Liver (tissue), 9 donors: ENCODE measurements around the gene LARGE1. TPM values are rescaled to one million over a fixed set of nuclear protein-coding genes. Genes with fewer than 3 reads are reported as not detected.

Experiments
- DNase-seq: peaks from one replicate; pipeline ENCODE4 v3.0.0-alpha.2; 2017; ENCODE audit warnings: low spot score
- H3K27ac ChIP-seq, 2 donors: one replicate each; pipeline ENCODE4 v1.7.0; 2013; ENCODE audit warnings: inconsistent platforms in 2 of 2, low read length in 2 of 2, control low read depth in 1 of 2, low read depth in 1 of 2, mild to moderate bottlenecking in 1 of 2
- H3K27me3 ChIP-seq, 4 donors: one replicate each; pipeline versions ENCODE4 v1.6.1 to v1.7.0; 2013; ENCODE audit warnings: low read length in 3 of 4, inconsistent platforms in 1 of 4, mild to moderate bottlenecking in 1 of 4, moderate library complexity in 1 of 4; ENCODE audit not compliant: control insufficient read depth in 4 of 4, insufficient read depth in 4 of 4
- H3K36me3 ChIP-seq, 4 donors: one replicate each; pipeline versions ENCODE4 v1.6.1 to v1.7.0; 2013; ENCODE audit warnings: low read length in 3 of 4, mild to moderate bottlenecking in 3 of 4, low read depth in 1 of 4, moderate library complexity in 1 of 4; ENCODE audit not compliant: control insufficient read depth in 4 of 4, insufficient read depth in 3 of 4
- H3K4me1 ChIP-seq, 4 donors: one replicate each; pipeline versions ENCODE4 v1.6.1 to v1.7.0; 2013; ENCODE audit warnings: low read length in 3 of 4, mild to moderate bottlenecking in 3 of 4, moderate library complexity in 1 of 4; ENCODE audit not compliant: control insufficient read depth in 4 of 4, insufficient read depth in 4 of 4
- H3K4me3 ChIP-seq, 3 donors: one replicate each; pipeline versions ENCODE4 v1.6.1 to v1.7.0; 2013; ENCODE audit warnings: low read length in 3 of 3, control low read depth in 1 of 3, low read depth in 1 of 3, mild to moderate bottlenecking in 1 of 3
- H3K9ac ChIP-seq, 2 donors: one replicate each; pipeline ENCODE4 v1.7.0; 2013; ENCODE audit warnings: low read length in 2 of 2, mild to moderate bottlenecking in 2 of 2, moderate library complexity in 2 of 2, control low read depth in 1 of 2, low read depth in 1 of 2
- H3K9me3 ChIP-seq, 4 donors: one replicate each; pipeline versions ENCODE4 v1.6.1 to v1.7.0; 2013; ENCODE audit warnings: low read length in 3 of 4; ENCODE audit not compliant: control insufficient read depth in 4 of 4
- CTCF ChIP-seq: fragments of 150-350 bp; IDR thresholded peaks from 2 replicates; pipeline ENCODE4 v1.5.1; 2017; ENCODE audit warnings: improper control_type of control experiment, low read depth, low read length; ENCODE audit not compliant: missing input control
- EGR1 ChIP-seq, 2 donors: IDR thresholded peaks; 2 replicates each; pipeline ENCODE4 v1.6.1; 2016 to 2018; ENCODE audit warnings: antibody characterized with exemption in 2 of 2, low read depth in 2 of 2
- FOXA1 ChIP-seq: IDR thresholded peaks from 2 replicates; pipeline ENCODE4 v1.6.1; 2016; ENCODE audit warnings: antibody characterized with exemption
- FOXA2 ChIP-seq: IDR thresholded peaks from 2 replicates; pipeline ENCODE4 v1.6.1; 2016; ENCODE audit warnings: antibody characterized with exemption
- GABPA ChIP-seq, 2 donors: IDR thresholded peaks in 1 of 2; conservative IDR thresholded peaks in 1 of 2; 2 replicates each; pipeline ENCODE4 v1.6.1; 2016; ENCODE audit warnings: antibody characterized with exemption in 2 of 2, mild to moderate bottlenecking in 1 of 2, moderate library complexity in 1 of 2
- HNF4A ChIP-seq, 2 donors: conservative IDR thresholded peaks; 2 replicates each; pipeline ENCODE4 v1.6.1; 2016; ENCODE audit warnings: antibody characterized with exemption in 2 of 2, mild to moderate bottlenecking in 2 of 2
- HNF4G ChIP-seq: IDR thresholded peaks from 2 replicates; pipeline ENCODE4 v1.6.1; 2016; ENCODE audit warnings: antibody characterized with exemption
- JUND ChIP-seq, 2 donors: IDR thresholded peaks; 2 replicates each; pipeline ENCODE4 v1.6.1; 2016; ENCODE audit warnings: antibody characterized with exemption in 2 of 2
- NR2F2 ChIP-seq: IDR thresholded peaks from 2 replicates; pipeline ENCODE4 v1.6.1; 2016; ENCODE audit warnings: antibody characterized with exemption
- RAD21 ChIP-seq, 2 donors: IDR thresholded peaks; 2 replicates each; pipeline ENCODE4 v1.6.1; 2016; ENCODE audit warnings: antibody characterized with exemption in 2 of 2, mild to moderate bottlenecking in 2 of 2
- REST ChIP-seq: IDR thresholded peaks from 2 replicates; pipeline ENCODE4 v1.6.1; 2016; ENCODE audit warnings: antibody characterized with exemption, mild to moderate bottlenecking
- RXRA ChIP-seq, 2 donors: IDR thresholded peaks; 2 replicates each; pipeline ENCODE4 v1.6.1; 2017 to 2018; ENCODE audit warnings: antibody characterized with exemption in 2 of 2, mild to moderate bottlenecking in 1 of 2
- SP1 ChIP-seq: IDR thresholded peaks from 2 replicates; pipeline ENCODE4 v1.6.1; 2018; ENCODE audit warnings: antibody characterized with exemption, mild to moderate bottlenecking
- TAF1 ChIP-seq: conservative IDR thresholded peaks from 2 replicates; pipeline ENCODE4 v1.6.1; 2016; ENCODE audit warnings: antibody characterized with exemption, mild to moderate bottlenecking
- YY1 ChIP-seq: IDR thresholded peaks from 2 replicates; pipeline ENCODE4 v1.6.1; 2016; ENCODE audit warnings: antibody characterized with exemption, mild to moderate bottlenecking
- WGBS: extraction: QIAGEN DNeasy Blood & Tissue Kit; methylation state at CpG from one replicate; pipeline ENCODE4 v1.1.7; 2013; 5-methylcytosine and 5-hydroxymethylcytosine counted together
- polyA plus RNA-seq, 2 donors: library from polyadenylated mRNA; stranded (reverse) in 1 of 2; unstranded in 1 of 2; fragments of 200-250 nt in 1 of 2; fragments of >200 nt in 1 of 2; fragmentation: Nextera tagmentation in 1 of 2; extraction: Ambion mirVana in 1 of 2; gene quantifications; one replicate each; pipeline versions ENCODE4 v1.2.1 to v1.2.3, GENCODE V29; 2013 to 2015
- total RNA-seq, 2 donors: library from RNA; depleted of rRNA; stranded (reverse); fragments of >200 nt; gene quantifications; one replicate each; pipeline ENCODE4 v1.2.3, GENCODE V29; 2014
- TF ChIP-seq, protein P1 (sequence below): IDR thresholded peaks from 2 replicates; pipeline ENCODE4 v1.6.1; 2016; ENCODE audit warnings: antibody characterized with exemption
- TF ChIP-seq, protein P2 (sequence below): IDR thresholded peaks from 2 replicates; pipeline ENCODE4 v1.6.1; 2016; ENCODE audit warnings: antibody characterized with exemption
- TF ChIP-seq, protein P3 (sequence below): IDR thresholded peaks from 2 replicates; pipeline ENCODE4 v1.6.1; 2016; ENCODE audit warnings: antibody characterized with exemption
- donor health status: healthy.
- donor health status: healthy.
- donor health status: healthy.
- donor health status: healthy.
- donor health status: healthy.

LARGE1 gene
- total and polyA plus RNA-seq, 4 donors: 2.3 to 14.1 (median 5.7) TPM

GRCh38 chr22:33781411-33781810, 138.9 kb downstream of the LARGE1 start:
- Histone ChIP-seq H3K9me3 (no peaks in the 10 kb centered on the region), H3K27me3 (no peaks in the 10 kb centered on the region), H3K27ac (no peak overlapping the region), H3K4me3 (no peak overlapping the region), H3K9ac (no peak overlapping the region), H3K4me1 (peaks cover 0 to 13% (median 6%) of the 10 kb centered on the region in 4 donors), H3K36me3 (peaks cover 0 to 1% (median 0%) of the 10 kb centered on the region in 4 donors)
- TF ChIP-seq TAF1 (no peak), RAD21 (IDR thresholded peaks at IDR 0.05) (no peak), EGR1 (IDR thresholded peaks at IDR 0.05; ENCODE audit: low read depth in 2 of 2) (no peak), RXRA (IDR thresholded peaks at IDR 0.05) (no peak), SP1 (no peak), FOXA2 (no peak), HNF4G (no peak), GABPA (IDR thresholded peaks at IDR 0.05 in 1 of 2, conservative IDR thresholded peaks at IDR 0.05 in 1 of 2) (no peak)
- TF ChIP-seq, protein P1, sequence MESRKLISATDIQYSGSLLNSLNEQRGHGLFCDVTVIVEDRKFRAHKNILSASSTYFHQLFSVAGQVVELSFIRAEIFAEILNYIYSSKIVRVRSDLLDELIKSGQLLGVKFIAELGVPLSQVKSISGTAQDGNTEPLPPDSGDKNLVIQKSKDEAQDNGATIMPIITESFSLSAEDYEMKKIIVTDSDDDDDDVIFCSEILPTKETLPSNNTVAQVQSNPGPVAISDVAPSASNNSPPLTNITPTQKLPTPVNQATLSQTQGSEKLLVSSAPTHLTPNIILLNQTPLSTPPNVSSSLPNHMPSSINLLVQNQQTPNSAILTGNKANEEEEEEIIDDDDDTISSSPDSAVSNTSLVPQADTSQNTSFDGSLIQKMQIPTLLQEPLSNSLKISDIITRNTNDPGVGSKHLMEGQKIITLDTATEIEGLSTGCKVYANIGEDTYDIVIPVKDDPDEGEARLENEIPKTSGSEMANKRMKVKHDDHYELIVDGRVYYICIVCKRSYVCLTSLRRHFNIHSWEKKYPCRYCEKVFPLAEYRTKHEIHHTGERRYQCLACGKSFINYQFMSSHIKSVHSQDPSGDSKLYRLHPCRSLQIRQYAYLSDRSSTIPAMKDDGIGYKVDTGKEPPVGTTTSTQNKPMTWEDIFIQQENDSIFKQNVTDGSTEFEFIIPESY: no peak
- no peak for DNase-seq
- 58% methylated on average over 5 of the region's 5 CpGs for WGBS

GRCh38 chr22:33780531-33781136, 139.6 kb downstream of the LARGE1 start:
- Histone ChIP-seq H3K9me3 (no peaks in the 10 kb centered on the region), H3K9ac (no peak overlapping the region), H3K4me3 (no peak overlapping the region), H3K36me3 (peaks cover 0 to 1% (median 0%) of the 10 kb centered on the region in 4 donors), H3K27me3 (no peaks in the 10 kb centered on the region), H3K4me1 (peaks cover 0 to 11% (median 6%) of the 10 kb centered on the region in 4 donors), H3K27ac (no peak overlapping the region)
- TF ChIP-seq EGR1 (IDR thresholded peaks at IDR 0.05; ENCODE audit: low read depth in 2 of 2): no peak
- TF ChIP-seq NR2F2: no peak
- TF ChIP-seq GABPA (IDR thresholded peaks at IDR 0.05 in 1 of 2, conservative IDR thresholded peaks at IDR 0.05 in 1 of 2): no peak
- TF ChIP-seq SP1: no peak
- TF ChIP-seq JUND (IDR thresholded peaks at IDR 0.05): no peak
- no peak for TF ChIP-seq RAD21 (IDR thresholded peaks at IDR 0.05)
- no peak for TF ChIP-seq YY1
- TF ChIP-seq REST: no peak
- no peak for TF ChIP-seq FOXA2
- TF ChIP-seq, protein P2, sequence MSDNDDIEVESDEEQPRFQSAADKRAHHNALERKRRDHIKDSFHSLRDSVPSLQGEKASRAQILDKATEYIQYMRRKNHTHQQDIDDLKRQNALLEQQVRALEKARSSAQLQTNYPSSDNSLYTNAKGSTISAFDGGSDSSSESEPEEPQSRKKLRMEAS: no peak
- TF ChIP-seq RXRA (IDR thresholded peaks at IDR 0.05): no peak
- no peak for TF ChIP-seq CTCF
- TF ChIP-seq, protein P1: no peak
- no peak for TF ChIP-seq TAF1
- TF ChIP-seq FOXA1: no peak
- no peak for TF ChIP-seq HNF4A (conservative IDR thresholded peaks at IDR 0.05)
- TF ChIP-seq HNF4G: no peak
- TF ChIP-seq, protein P3, sequence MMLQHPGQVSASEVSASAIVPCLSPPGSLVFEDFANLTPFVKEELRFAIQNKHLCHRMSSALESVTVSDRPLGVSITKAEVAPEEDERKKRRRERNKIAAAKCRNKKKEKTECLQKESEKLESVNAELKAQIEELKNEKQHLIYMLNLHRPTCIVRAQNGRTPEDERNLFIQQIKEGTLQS: no peak
- DNase-seq: no peak
- WGBS: 53% methylated on average over 5 of the region's 5 CpGs
